ENCODE data around the gene SUSD1.

DNA sequence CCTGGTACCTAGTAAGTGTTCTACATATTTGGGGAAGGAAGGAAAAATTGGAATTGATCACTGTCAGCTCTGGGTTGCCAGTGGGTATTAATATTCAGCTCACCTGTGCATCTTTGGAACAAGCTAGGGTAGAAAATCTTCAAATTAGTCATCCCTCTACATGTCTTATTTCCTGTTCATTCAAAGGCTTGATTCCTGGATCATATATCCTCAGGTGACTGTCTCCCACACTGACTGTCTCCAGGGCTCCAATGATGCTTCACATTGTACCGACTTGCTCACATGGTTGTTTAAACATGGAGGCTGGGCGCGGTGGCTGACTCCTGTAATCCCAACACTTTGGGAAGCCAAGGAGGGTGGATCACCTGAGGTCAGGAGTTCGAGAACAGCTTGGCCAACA, 11.6 kb upstream of the SUSD1 start:
- TF ChIP-seq, protein P1, sequence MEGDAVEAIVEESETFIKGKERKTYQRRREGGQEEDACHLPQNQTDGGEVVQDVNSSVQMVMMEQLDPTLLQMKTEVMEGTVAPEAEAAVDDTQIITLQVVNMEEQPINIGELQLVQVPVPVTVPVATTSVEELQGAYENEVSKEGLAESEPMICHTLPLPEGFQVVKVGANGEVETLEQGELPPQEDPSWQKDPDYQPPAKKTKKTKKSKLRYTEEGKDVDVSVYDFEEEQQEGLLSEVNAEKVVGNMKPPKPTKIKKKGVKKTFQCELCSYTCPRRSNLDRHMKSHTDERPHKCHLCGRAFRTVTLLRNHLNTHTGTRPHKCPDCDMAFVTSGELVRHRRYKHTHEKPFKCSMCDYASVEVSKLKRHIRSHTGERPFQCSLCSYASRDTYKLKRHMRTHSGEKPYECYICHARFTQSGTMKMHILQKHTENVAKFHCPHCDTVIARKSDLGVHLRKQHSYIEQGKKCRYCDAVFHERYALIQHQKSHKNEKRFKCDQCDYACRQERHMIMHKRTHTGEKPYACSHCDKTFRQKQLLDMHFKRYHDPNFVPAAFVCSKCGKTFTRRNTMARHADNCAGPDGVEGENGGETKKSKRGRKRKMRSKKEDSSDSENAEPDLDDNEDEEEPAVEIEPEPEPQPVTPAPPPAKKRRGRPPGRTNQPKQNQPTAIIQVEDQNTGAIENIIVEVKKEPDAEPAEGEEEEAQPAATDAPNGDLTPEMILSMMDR (IDR thresholded peaks at IDR 0.05): no peak
- no peak for TF ChIP-seq POLR2A (IDR thresholded peaks at IDR 0.05; ENCODE audit: low read depth)
